ENCODE results near the gene RPTOR.

Gene RPTOR

DNA sequence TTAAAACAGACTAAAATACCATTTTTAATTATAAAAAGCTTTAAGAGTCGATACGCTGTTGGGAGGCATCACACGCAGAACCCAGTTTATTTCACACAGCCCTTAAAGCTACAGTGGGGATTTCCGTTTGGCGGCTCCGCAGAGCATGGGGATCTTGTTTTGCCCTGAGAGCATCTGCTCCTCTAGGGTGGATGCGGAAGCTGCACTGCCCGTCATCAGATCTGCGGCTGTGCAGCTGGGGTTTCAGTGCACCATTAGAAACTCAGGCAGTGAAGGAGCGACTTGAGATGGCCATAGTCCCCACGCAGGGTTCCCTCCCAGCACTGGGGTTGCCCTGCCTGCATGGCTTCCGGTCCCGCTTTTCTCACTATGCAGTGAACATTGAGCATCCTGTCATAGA, 384.8 kb downstream of the RPTOR start:
- no peak for DNase-seq (ENCODE audit: low read depth in 2 of 2)

DNA sequence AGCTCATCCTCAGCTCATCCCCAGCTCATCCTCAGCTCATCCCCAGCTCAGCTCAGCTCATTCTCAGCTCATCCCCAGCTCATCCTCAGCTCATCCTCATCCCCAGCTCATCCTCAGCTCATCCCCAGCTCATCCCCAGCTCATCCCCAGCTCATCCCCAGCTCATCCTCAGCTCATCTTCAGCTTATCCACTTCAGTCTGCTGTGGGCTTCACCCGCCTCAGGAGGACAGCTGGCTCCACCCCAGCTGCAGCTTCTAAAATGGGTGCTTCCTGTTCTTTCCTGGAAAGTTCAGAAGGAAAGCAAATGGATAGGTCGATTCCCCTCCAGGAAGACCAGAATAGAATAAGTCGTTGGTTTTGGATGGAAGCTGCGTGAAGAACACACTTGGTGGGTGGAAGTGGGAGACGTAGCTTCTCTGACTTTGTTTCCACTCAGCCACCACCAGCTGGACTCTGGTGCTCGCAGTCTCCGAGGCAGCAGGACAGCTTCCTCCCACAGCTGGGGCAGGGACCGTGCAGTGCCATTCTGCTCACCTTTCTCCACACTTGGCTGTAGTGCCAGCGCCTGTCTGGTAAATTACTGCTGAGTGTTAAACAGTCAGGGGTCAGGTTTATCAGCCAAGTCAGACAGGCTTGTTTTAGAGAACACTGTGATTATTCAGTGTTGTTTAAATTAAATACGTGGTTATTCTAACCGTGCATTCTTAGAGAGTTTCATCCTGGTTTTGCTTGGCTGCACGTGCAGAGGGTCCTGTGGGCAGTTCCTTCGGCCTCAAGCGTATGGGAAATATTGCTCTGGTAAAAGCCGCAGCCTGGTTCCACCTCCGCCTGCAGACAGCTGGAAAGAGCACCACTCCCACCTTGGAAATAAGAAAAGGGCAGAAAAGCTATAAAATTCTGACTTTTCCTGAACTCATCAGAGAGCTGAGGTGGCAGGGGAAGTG, 386.0 kb downstream of the RPTOR start:
- DNase-seq (ENCODE audit: low read depth in 2 of 2), result no peak

DNA sequence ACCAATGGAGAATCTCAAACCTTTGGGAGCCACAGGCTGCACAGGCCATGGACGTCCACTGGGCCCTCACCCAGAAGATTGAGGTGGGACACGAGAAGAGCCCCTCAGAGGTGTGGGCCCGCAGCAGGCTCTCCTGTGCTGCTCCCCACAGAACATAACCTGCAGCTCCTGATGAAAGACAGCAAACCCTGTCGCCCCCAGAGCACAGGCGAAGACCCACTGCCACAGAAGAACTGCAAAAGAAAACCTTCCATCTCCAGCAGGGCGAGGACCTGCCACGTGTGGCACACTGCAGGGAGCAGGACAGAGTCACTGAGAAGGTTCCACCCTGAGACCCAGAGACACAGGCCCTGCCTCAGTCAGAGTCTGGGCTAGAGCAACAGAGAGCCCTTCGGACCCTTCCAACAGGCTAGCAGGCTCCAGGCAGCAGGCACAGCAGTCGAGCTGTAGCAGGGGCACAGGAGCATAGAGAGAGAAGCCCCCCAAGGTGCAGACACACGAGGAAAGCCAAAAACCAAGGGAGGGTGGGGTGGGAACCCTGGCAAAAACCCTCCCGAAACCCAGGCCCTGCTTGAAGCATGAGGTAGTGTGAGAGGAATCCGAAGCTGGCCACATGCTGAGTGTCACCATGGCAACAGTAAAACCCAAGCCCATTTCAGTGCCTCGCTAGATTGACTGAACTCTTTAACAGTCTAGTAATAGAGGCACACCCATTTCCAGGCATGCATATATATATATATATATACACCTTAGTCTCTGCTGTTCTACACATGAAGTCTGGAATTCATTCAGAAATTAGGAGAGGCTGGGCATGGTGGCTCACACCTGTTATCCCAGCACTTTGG, 387.0 kb downstream of the RPTOR start:
- no peak for DNase-seq (ENCODE audit: low read depth in 2 of 2)

DNA sequence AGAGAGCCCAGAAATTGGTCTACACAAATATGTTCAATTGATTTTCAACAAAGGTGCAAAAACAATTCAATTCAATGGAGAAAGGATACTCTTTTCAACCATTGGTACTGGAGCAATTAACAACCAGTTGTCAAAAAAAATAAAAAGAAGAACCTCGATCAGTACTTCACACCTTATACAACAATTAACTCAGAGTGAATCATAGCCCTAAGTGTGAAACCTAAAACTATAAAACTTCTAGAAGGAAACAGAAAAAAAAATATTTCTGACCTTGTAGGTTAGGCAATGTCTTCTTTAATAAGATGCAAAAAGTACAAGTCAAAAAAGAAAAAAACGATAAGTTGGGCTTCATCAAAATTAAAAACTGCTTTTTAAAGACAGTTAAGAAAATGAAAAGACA, 390.9 kb downstream of the RPTOR start:
- no peak for DNase-seq (ENCODE audit: low read depth in 2 of 2)

DNA sequence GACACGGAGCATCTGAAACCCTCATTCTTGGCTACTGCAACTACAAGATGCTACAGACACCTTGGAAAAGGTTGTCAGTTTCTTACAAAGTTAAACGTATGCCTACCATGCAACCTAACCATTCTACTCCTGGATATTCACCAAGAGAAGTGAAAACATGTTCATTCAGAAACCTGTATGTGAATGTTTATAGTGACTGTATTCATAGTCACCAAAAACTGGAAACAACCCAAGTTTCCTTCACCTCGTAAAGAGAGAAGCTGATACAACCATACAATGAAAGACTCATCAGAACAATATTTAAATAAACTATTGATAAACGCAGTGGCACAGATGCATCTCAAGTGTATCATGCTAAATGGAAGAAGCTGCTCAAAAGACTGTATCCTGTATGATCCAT, 391.6 kb downstream of the RPTOR start:
- DNase-seq (ENCODE audit: low read depth in 2 of 2), result no peak

DNA sequence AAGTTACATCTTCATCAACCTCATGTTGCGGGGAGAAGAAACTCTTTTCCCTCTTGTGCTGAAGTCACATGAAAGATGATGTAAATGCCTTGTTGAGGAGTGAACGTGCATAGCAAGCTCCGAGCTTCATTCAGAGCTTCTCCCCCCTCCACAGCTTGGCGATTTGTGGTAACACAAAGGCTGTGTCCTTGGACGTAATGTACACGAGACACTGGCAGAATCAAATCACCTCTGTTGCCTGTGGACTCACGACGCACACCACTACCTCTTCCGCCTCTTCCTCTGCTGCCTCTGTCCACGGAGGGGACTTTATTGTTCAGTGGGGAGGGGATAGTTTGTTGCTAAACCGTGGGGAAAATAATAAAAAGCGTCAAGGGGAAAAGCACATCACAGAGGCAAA, 392.1 kb downstream of the RPTOR start:
- no peak for DNase-seq (ENCODE audit: low read depth in 2 of 2)

DNA sequence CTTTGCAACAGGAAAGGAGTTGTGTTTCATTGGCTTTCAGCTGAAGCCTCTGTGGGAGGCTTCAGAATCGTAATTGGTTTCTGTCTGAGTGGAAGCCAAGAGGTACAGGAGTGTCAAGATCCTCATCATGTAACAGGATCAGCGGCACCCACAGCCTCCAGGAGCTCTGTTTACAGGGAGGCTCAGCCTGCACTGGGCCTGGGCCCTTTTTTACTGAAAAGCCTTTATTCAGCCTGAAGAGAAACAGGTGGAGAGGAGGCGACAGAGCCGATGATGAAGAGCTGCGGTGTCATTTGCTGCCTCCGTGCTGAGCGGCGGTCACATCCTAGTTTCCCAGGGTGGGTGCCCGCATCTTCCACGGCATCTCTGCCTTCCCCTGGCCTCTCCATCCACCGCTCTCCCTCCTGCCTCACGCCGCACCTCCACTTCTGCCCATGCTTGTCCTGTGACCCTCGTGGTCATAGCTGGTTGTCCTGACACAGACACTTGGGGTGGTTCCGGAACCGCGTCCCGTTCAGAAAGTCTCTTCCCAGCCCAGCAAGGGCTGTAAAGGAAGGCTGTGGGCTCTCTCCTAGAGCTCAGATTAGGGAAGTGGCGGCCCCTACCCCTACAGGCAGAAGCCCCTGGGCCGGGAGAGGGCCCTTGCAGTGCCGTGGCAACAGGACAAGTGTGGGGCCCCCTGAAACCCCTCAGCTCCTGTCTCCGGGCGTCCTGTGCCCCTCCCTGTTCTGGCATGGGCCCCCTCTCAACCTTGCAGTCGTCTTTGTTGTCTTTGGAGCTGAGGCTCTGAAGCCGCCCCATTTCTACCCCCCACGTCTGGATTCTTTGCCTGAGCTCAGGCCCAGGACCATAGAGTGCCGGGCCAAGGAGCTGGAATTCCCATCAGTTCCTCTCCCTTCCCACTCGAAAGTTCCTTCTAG, 393.1 kb downstream of the RPTOR start:
- no peak for DNase-seq (ENCODE audit: low read depth in 2 of 2)

DNA sequence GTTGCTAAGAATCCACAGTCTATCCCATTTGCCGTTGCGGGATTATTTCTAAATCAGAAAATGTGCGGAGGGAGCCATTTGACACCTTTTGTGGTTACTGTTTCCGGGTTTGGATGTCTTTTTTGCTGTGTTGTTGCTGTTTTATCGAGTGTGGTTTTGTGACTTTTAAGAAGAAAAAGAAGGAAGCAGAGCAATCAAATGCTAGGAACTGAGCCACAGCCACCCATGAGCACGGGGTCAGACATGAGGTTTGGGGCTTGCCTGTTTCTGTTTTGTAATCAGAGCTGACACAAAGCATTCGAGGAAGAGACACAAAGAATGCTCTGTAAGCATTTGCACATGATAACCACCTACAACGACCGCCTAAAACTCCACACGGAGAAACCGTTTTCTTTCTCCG, 393.9 kb downstream of the RPTOR start:
- DNase-seq (ENCODE audit: low read depth in 2 of 2), result peak in 1 of 2 donors; percentile 5

DNA sequence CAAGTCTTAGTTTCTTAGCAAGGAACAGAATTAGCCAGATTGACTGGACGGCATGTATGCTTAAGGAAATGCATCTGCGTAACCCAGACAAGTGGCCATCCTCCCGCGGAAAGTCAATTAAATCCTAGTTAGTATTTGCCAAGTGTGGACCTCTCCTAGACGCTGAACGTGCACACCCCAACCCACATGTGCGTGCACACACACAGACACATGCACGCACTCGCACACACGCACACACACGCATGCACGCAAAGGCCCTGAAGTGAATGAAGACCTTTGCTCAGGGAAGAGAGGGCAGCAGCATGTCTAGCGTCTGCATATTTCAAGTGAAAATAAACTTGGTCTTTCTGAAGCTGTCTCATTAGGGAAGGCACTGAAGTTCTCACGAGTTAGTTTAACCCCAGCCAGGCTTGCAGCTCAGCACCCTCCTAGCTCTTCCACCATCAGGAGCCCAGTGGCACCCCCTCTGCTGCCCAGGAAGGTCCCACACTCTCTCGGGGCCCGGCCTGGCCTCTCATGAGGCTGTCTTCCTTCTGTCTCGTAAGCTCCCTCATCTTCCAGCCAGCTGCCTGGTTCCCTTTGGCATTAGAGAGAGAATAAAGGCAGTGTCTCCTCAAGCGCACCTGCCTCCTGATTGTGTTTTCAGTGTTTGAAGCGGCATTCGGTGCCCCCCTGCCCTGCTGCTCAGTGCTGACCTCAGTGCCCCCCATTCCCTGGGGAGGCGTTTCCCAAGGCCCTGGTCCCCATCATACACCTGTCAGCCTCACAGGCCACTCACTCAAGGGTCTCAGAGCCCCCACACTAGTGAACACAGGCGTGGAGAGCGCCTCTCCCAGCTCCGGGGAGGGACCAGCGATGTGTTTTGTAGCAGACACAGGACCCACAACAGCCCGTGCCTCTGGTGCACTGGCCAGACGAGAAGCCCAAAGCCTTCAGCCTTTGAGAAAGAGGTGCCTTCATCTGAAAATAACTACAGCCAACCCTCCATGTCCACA, 394.8 kb downstream of the RPTOR start:
- DNase-seq (ENCODE audit: low read depth in 2 of 2), result no peak

DNA sequence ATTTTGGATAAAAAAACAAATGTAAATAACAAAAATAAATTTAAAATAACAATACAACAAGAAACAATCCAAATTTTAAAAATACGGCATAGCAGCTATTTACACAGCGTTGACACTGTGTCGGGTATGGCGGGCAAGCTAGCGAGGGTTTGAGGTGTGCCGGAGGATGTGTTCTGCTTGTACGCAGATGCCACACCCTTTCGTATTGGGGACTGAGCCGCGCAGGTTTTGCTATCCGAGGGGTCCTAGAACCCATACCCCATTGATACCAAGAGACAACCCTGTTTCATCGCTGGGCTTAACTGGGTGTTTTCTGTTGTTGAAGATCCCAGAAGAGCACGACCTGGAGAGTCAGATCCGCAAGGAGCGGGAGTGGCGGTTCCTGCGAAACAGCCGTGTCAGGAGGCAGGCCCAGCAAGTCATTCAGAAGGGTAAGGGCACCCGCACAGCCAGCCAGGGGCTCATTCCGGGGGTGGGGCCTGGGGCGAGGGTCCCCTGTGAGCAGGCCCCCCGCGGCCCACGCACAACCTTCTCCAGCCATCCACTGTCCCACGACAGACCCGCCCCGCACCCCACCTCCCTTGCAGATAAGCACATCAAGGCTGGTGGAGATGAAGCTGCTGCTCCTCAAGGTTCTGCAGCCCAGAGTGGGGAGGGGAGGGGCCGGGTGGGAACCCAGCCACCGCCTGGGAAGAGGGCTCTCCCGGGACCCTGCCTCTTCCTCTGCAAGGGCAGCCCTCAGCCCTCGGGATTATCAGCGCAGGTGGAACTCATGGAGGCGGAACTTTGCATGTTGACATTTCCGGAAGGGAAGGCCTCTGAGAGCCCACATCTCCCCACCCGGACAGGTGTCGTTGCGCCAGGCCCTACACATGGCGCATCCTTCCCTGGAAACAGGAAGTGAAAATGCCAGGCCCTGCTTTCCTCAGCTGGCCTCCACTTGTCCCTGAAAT, 395.8 kb downstream of the RPTOR start:
- no peak for DNase-seq (ENCODE audit: low read depth in 2 of 2)

DNA sequence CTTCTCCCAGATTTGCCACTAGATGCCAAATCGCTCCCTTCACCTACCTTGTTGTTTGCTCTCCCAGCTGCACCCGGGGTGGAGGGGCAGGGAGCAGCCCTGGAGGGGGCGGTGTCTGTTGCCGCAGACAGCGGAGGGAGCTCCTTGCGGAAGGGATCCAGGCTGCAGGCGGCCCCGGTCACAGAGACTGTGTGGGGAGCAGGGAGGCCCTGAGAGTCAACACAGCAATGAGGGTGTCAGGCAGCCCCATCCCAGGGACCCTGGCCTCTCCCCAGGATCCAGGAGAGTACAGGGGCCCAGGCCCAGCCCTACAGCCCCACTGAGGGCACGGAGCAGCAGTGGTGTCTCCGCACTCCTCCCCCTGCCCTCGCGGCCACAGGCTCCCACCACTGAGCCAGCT, 396.5 kb downstream of the RPTOR start:
- DNase-seq (ENCODE audit: low read depth in 2 of 2), result no peak

DNA sequence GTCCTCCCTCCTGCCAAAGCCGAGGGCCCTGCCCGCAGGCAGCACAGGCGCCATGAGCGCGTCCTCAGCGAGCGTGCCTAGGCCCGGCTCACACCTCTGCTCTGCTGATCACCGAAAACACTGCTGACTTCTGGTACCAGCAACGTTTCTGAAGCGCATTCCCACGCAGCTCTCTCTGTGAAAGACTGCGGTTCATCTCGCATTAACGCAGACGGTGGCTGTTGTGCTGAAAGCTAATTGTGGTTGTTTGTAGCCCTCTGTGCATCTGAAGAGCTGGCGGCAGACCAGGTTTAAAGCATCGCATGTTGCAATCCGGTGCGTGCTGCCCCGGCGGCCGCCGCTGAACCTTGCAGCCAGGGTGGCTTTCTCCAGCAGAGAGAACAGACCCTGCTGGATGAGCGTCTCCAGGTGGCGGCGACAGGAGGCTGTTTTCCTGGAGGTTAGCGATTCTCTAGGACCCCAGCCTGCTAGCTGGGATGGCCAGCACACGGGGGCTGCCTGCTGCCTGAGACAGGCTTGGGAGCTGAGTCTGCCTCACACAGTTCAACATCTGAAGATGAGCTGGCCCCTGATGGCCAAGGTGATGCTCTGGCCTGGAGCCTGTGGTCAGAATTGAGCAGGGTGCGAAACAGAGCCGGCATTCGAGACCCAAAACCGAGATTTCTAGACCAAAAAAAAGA, 397.2 kb downstream of the RPTOR start:
- DNase-seq (ENCODE audit: low read depth in 2 of 2), result no peak

DNA sequence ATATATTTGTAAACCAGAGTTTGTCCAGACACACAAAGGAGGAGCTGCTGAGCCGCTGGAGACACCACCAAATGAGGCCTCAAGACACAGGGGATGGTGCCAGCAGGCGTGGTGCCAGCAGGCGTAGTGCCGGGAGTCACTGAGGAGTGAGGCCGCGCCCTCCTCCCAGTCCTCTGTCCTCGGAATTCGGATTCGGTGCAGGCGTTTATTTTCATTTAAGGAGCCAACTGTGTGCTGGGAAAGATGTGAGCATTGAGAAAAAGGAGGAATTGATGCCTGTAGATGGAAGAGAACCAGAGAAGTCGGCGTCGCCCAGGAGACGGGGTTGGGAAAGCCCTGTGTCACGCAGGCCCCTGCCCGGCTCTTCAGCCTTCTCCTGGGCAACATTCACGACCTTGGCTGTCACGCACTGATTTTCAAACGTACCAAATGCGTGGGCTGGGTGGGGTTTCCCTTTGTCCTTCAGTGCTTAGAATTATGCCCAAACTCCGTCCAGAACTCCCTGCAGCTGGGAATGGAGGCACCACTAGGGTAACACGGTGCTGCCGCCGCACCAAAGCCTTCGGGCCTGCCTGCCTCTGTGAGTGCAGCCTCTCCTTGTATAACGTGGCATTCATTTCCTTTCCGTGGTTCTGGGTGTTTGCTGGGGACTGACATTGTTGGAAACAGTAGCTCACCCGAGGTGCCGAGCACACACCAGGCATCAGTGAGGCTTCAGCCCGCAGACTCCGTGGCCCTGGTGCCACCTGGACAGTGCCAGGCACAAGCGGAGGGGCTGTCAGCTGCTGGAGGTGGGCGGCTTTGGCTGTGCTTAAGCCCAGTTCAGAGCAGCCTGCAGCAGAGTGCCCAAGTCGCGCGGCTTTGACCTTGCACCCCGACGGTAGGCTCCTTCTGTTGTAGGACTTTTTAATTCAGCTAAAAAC, 398.0 kb downstream of the RPTOR start:
- no peak for DNase-seq (ENCODE audit: low read depth in 2 of 2)

DNA sequence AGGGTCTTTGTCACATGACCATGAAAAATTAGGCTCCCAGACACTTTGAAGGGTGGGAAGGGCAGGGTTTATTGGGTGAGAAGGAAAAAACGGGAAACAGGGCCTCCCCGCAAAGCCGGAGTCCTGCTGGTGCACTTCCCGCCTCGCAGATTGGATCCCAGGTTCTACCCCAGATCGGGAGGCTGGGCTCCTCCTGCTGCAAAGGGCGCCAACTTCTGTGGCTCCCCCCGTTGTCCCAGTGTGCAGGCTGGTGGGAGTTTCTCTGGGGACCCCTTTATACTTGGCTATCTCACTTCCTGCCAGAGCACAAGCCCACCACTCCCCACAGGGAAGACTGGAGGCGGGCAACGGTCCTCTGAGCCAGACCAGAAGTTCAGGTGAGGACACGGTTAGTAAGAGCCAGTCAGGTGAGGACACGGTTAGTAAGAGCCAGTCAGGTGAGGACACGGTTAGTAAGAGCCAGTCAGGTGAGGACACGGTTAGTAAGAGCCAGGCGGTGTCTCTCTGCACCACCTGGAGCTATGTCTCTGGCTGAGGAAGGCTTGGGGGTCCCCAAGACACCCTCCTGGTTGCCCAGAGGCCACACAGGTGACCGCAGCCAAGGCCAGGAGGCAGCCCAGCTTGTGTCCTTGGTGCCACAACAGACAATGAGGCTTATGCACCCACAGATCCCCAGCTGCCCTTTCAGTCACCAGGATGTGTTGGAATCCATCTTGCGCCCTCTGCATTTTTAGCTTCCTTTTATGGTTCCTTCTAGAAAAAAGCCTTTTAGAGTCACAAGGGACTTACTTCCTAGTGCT, 398.9 kb downstream of the RPTOR start:
- no peak for DNase-seq (ENCODE audit: low read depth in 2 of 2)

DNA sequence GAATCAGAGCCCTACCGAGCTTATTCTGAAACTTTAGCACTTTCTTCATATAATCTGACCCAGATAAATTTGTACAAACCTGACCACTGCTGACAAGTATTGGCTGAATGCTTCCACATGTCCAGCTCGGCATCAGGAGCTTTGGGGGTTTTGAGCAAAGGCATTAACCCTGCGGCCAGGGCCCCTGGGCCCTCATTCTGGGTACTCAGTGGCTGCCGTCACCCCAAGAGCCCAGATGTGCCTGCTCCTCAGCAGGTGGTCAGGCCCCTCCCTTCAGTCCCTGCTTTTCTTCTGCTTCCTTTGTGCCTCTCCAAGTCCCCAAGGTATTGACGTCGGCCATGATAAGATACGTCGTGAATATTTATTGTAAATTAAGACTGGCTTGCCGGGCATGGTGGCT, 399.7 kb downstream of the RPTOR start:
- no peak for DNase-seq (ENCODE audit: low read depth in 2 of 2)

DNA sequence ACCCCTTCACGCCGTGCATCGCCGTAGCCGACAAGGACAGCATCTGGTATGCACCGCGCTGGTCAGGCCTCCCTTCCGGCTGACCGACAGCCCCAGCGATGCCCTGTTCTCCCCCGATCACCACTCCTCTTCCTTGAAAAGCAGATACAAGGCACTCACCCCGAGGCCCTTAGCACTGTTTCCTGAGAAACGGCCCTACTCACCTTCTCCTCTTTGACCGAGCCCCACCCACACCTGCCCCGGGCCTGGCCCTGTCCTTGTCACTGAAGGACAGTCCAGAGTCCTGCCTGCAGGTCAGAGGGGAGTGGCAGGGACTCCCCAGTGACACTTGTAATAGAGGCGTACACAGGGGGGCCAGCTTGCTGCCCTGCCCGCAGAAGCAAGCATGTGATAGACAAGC, 401.1 kb downstream of the RPTOR start:
- DNase-seq (ENCODE audit: low read depth in 2 of 2), result no peak

DNA sequence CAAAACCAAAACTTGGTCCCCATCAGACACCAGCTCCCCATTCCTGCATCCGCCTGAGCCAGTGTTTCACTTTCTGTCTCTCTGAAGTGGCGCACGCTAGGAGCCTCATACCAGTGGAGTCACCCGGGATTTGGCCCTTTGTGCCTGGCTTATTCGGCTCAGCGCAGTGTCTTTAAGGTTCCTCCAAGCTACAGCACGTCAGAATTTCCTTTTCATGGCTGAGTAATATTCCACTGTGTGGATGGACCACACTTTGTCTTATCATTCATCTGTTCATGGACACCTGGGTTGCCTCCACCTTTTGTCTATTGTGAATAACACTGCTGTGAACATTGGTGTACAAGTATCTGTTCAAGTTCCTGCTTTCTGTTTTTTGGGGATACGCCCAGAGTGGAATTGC, 401.8 kb downstream of the RPTOR start:
- no peak for DNase-seq (ENCODE audit: low read depth in 2 of 2)
